ENCODE data around the gene KNDC1.

Gene KNDC1

GRCh38 chr10:133179128-133179520 lies 19.1 kb downstream of the KNDC1 start:
- DNase-seq, result no peak

- no peak for DNase-seq
These were observed 19.6 kb downstream of the KNDC1 start for GRCh38 chr10:133179651-133180050.

DNA sequence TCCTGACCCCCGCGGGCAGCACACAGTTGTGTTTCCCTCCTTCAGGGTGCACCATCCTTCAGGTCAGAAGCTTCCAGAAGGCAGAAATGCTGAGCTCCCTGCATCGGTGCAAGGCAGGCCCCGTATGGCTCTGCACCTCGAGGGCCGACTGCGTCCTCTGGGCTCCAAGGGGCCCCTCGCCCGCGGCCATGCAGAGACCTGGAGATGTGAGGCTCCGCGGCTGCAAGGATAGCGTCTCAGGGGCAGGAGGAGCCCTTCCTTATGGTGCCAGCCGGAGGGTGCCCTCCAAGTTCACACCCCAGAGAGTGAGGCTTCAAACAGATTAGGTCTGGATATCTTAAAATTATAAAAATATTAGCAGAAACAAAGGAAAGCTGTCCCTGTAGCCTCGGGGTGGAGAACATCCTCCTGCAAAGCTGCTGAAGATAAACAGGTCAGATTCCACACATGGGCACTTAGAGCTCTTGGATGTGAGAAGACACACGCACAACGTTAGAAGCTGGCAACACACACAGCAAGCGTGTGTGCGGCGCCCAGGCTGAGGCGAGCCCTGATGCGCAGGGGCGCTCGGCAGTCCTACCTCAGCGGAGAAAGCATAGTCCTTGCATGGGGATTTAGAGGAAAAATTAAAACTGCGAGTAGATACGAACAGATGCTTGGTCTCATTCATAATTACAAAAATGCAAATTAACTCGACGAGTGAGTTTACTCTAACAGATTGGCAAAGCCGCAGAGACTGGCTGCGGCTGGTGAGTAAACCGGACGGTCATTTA lies 20.4 kb downstream of the KNDC1 start:
- DNase-seq, result no peak

DNA sequence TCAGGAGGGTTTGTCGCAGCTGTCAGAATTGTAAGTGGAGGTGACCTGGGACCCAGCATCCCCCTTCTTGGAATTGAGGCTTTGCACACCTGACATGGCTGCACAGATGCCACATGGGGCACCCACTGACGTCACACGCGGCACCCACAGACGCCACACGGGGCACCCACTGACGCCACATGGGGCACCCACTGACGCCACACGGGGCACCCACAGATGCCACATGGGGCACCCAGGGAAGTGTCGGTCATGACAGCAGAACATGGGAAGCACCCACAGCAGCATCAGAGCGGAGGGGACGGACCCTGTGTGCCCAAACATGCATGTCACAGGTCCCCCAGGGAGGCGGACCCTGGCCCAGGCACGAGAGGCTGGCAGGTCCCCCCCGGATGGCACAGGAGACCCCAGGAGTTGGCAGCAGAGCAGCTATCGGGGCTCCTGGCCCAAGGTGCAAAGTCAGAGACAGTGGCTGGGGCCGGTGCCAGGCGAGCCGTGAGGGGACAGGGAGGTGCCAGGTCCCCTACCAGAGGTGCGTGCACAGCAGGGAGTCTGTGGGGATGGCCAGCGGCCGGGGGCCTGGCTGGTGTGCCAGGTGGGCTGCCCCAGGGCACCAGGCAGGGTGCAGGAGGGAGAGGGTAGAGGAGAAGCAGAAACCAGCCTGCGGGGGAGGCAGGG lies 21.1 kb downstream of the KNDC1 start:
- DNase-seq, result no peak

DNA sequence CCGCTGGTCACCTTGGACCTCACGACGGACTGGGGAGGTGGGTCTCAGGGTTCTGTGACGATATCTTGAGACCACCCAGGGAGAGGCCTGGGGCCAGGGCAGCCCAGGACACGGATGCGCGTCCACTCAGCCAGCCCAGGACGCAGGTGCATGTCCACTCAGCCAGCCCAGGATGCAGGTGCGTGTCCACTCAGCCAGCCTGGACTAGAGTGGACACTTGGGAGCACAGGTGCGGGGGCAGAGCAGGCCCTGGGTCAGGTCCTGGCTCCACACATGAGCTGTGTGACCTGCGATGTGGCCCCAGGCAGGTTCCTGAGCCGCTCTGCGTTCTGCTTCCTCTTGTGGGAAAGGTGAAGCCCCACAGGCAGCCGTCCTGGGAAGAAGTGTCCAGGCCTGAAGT lies 22.2 kb downstream of the KNDC1 start:
- no peak for DNase-seq

GRCh38 chr10:133182791-133183645 lies 23.0 kb downstream of the KNDC1 start:
- no peak for DNase-seq

DNA sequence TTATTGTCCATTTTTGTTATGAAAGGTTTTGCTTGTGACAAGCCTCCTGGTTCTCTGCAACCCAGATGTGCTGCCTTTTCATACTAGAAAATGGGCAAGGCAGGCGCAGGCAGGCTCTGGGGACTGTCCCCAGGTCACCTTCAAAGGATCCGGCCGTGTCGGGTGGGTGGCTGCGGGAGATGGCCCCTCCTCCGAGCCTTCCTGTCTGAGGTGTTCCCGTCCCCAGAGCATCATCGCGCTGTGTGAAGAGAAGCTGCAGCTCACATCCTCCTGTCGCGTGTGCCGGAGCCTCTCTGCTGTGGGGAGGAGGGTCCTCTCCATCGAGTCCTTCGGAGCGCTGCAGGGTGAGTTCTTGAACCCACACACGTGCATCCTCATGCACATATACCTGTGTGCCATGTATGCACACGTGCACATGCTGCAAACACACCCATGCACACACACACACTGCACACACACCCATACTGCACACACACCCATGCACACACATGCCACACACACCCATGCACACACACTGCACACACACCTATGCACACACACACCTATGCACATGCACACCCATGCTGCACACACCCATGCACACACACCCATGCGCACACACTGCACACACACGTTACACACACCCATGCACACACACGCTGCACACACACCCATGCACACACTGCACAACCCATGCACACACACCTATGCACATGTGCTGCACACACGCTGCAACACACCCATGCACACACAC lies 23.8 kb downstream of the KNDC1 start:
- no peak for DNase-seq

DNA sequence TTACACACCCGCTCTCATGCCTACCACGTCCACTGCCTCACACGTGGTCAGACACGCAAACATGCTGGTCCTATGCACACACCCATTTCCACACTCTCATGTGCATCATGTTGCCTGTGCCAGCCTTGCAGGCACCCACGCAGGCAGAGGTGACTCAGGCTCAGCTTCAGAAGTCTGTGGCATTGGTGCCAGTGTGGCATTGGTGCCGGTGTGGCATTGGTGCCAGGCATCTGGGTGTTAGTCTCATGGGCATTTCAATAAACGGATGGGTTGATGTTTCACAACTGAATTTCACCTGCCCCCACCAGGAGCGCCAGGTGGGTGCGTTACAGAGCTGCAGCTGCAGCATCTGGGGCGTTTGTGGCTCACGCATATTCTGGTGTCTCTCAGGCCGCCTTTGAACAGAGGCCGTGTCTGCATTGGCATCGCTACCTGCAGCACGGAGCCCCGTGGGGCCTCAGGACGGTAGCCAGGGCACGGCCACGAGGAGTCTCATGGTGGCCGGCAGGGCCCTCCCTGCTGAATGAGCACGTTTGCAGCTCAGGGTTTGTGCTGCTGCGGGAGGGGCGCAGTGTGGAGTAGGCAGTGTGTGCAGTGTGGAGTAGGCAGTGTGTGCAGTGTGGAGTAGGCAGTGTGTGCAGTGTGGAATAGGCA lies 24.7 kb downstream of the KNDC1 start:
- DNase-seq, result no peak

GRCh38 chr10:133185421-133185820 lies 25.4 kb downstream of the KNDC1 start:
- no peak for DNase-seq

- DNase-seq, result no peak
These were observed 25.9 kb downstream of the KNDC1 start for GRCh38 chr10:133185916-133186315.

DNA sequence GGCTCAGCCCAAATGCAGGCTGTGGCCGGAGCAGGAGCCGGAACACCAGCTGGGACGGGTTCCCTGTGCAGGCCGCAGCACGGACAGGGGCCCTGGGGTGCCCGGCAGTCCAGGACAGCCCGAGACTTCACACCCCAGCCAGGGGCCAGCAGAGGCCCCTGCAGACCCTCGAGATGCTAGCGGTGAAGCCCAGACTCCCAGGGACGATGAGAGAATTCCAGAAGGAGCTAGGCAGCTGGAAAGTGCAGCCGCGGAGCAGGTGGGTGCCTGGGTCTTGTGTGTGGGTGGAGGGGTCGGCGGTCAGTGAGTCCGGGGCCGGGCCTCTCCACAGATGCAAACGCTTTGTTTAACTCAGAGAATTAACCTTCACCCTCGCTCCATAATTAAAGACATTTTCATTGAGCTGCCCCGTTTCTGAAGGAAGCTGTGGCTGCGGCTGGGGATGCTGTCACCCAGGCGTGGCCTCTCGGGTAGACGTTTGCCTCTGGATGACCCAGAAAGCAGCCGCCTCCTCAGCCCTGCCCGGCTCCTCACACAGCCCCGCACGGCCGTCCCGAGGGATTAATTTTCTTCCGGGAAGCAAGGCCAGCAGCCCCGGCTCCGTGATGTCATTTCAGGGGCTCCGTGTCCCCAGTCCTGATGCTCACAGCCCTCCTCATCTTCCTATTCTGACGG lies 26.5 kb downstream of the KNDC1 start:
- no peak for DNase-seq

DNA sequence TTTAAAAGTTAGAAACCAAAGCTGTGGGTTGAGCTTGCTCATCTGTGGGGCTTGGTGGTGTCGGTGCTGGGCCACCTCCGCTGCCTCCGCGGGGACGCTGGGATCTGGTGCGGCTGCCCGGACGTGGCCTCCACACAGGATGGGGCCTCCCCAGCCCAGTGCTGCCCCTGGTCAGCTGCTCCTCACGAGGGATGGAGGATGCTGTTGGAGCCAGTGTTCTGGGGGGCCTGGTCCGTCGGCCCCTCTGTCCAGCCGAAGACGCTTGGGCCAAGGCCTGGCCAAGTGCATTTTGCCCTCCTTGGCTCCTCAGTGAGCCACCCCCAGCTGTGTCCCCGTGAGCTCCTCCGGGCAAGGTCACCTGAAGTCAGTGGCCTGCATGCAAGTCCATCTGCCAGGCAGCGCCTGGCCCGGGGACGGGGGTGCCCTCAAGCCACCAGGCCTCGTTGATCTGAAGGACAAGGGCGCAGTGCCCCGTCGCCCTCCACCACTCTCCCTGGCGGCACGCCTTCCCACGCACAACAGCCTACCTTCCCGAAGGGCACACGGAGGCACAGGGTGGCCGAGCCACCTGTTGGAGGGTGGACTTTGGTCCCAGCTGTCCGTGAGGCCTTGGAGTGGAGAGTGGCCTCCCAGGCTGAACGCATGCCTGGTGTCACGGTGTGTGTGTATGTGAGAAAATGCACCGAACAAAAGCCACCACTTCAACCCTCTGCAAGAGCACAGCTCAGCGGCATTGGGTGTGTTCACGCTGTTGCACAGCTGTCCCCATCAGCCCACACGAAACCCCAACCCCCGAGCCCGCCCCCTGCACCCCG lies 27.3 kb downstream of the KNDC1 start:
- no peak for DNase-seq

DNA sequence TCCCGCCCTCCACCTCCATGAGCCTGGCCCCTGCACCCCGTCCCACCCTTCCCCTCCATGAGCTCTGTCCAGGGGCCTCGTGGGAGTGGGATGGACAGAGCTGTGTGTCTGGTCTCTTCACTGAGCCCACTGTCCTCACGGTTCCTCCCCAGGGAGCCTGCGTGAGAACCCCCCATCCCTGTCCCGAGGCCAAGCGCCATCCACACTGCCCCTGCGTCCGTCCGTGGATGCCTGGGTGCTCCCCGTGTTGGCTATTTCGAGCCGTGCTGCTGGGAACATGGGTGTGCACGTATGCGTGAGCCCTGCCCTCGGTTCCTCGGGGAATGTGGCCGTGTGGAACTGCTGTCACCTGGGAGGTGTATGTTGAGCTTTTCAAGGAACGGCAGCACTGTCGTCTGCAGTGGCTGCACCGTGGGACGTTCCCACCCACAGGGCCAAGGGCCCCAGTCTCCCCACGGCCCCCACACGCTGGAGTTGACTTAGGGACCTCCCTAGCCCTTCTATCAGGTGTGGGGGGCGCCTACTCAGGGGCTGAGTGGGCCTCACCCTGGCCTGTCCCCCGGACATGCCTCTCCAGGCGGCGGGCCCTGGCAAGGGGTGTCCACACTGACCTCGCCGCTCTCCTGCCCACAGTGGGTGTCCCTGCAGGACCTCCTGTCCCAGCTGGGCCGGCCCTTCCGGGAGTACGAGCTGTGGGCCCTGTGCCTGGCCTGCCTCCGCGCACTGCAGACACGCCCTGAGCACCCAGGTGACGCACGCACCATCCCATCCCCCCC lies 28.1 kb downstream of the KNDC1 start:
- no peak for DNase-seq

- DNase-seq, result no peak
These were observed 29.2 kb downstream of the KNDC1 start for GRCh38 chr10:133189256-133189655.

- DNase-seq, result no peak
These were observed 29.7 kb downstream of the KNDC1 start for GRCh38 chr10:133189726-133190125.

GRCh38 chr10:133190225-133190624 lies 30.2 kb downstream of the KNDC1 start:
- no peak for DNase-seq

DNA sequence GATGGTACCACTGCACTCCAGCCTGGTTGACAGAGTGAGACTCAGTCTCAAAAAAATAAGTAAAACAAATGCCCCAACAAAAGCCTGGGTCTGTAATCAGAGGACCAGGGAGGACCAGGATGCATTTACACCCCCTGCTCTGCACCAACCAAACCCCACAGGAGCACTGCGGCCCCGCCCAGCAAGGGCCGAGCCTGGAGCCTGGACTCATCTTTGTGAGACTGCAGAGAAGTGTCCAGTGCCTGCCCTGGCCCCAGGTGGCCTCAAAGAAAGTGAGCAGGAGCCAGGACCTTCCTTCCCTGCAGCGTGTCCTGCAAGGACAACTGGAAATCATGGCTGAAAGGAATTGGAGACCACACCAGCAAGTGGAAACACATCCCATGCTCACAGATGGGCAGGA lies 31.6 kb downstream of the KNDC1 start:
- no peak for DNase-seq

DNA sequence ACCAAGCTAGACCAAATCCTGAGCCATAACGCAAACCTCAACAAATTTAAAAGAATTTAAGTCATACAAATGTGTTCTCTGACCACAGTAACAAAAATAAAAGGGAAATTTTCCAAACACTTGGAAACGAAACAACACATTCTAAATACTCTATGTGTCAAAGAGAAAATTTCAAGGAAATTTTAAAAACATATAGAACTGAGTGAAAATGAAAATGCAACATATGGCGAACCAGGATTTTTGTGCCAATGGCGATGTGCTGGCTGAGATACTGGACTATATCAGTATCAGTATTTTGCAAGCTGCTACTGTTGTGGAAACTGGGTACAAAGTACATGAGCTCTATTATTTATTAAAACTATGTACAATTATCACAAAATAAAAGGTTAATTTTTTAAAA lies 34.1 kb downstream of the KNDC1 start:
- DNase-seq, result no peak

- no peak for DNase-seq
These were observed 35.1 kb downstream of the KNDC1 start for GRCh38 chr10:133195096-133195495.

GRCh38 chr10:133195611-133196010 lies 35.6 kb downstream of the KNDC1 start:
- DNase-seq, result no peak

Measured in NCI-H1436 treated with DMSO at 0.1 percent for 48 hours (cell line).